Erythroblast (primary cell): ENCODE measurements around the gene RADIL.
"Not testable (repeated sequence)": the region's sequence is repeated elsewhere in the genome, so short reads cannot be mapped to it uniquely, and the experiment has no call there.

Experiments used
- GATA1 ChIP-seq: IDR thresholded peaks from 2 replicates; pipeline ENCODE4 v1.6.1; 2011; ENCODE audit warnings: low read depth, mild to moderate bottlenecking, control low read depth, low read length, moderate library complexity
- POLR2A ChIP-seq: IDR thresholded peaks from 2 replicates; pipeline ENCODE4 v1.6.1; 2011; ENCODE audit warnings: mild to moderate bottlenecking, low read length

GRCh38 chr7:4794171-4794570 is 89.3 kb downstream of the RADIL start:
- TF ChIP-seq POLR2A, GATA1: not testable (repeated sequence)
